Fibroblast of villous mesenchyme (primary cell): Measurements from ENCODE around the gene RIIAD1. TPM values are rescaled to one million over a fixed set of nuclear protein-coding genes. Genes with fewer than 3 reads are reported as not detected.

Experiments
- DNase-seq: peaks from one replicate; pipeline ENCODE4 v3.0.0-alpha.2; 2010; ENCODE audit warnings: low read depth
- H3K4me3 ChIP-seq: 2 replicates; pipeline ENCODE4 v1.5.1; 2011; ENCODE audit warnings: low read depth, mild to moderate bottlenecking, low read length
- total RNA-seq: library from RNA; depleted of rRNA; stranded (reverse); fragments of >200 nt; gene quantifications from 2 replicates; pipeline ENCODE4 v1.2.3, GENCODE V29; 2012
- TF ChIP-seq, protein P1 (sequence below): IDR thresholded peaks from 2 replicates; pipeline ENCODE4 v1.5.1; 2012; ENCODE audit warnings: low read depth, mild to moderate bottlenecking, low read length; ENCODE audit not compliant: insufficient read depth

RIIAD1 gene
- total RNA-seq, 1 donor: not detected

DNA sequence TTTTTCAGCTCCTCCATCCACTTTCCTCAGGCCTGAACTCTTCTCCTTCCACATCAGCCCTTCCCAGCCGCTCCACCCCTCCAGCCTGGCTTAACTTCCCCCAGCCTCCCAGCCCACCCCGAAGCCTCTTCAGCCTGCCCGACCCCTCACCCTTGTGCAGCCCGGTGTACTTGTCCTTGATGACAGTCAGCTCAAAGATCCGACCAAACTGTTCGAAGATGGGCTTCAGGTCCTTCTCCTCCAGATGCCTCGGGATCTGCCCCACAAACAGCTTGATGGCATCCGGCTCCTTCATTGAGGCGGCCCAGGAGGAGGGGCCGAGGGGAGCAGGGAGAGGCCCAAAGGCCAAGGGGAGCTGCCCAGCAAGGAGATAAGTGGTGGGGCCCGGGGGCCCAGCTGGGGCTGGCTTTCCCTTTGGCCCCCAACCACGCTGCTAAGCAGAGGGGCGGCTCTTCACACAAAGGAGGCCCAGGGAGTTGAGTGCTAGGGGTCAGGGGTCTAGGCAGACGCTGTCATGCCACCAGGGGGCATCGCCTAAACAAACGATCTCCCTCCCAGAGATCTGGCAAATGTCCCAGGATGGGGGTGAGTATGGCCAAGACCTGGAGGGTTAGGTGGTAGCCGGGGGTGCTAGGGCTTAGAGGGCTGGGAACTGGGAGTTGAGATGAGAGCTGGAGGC lies 5.5 kb upstream of the RIIAD1 start:
- TF ChIP-seq, protein P1, sequence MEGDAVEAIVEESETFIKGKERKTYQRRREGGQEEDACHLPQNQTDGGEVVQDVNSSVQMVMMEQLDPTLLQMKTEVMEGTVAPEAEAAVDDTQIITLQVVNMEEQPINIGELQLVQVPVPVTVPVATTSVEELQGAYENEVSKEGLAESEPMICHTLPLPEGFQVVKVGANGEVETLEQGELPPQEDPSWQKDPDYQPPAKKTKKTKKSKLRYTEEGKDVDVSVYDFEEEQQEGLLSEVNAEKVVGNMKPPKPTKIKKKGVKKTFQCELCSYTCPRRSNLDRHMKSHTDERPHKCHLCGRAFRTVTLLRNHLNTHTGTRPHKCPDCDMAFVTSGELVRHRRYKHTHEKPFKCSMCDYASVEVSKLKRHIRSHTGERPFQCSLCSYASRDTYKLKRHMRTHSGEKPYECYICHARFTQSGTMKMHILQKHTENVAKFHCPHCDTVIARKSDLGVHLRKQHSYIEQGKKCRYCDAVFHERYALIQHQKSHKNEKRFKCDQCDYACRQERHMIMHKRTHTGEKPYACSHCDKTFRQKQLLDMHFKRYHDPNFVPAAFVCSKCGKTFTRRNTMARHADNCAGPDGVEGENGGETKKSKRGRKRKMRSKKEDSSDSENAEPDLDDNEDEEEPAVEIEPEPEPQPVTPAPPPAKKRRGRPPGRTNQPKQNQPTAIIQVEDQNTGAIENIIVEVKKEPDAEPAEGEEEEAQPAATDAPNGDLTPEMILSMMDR: no peak
- H3K4me3 ChIP-seq: no peak overlapping the region
- DNase-seq: no peak

DNA sequence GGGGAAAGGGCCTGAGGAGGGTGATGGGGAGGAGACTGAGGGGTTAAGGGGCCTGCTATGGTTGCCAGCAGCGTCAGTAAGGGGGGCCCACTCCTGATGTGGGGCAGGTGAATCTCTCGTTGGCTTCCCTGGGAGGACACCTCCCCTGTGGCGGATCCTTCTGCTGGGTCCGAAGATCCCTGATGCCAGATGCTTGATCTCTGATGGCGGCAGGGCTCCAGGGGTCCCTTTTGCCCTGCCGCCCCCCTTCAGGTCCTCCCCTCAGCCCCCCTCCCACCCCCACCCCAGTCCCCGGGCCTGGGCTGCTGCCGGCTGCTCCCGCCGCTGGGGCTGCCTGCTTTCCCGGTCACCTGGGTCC lies 4.9 kb upstream of the RIIAD1 start:
- TF ChIP-seq, protein P1: no peak
- no peak for DNase-seq
- no peak overlapping the region for H3K4me3 ChIP-seq

DNA sequence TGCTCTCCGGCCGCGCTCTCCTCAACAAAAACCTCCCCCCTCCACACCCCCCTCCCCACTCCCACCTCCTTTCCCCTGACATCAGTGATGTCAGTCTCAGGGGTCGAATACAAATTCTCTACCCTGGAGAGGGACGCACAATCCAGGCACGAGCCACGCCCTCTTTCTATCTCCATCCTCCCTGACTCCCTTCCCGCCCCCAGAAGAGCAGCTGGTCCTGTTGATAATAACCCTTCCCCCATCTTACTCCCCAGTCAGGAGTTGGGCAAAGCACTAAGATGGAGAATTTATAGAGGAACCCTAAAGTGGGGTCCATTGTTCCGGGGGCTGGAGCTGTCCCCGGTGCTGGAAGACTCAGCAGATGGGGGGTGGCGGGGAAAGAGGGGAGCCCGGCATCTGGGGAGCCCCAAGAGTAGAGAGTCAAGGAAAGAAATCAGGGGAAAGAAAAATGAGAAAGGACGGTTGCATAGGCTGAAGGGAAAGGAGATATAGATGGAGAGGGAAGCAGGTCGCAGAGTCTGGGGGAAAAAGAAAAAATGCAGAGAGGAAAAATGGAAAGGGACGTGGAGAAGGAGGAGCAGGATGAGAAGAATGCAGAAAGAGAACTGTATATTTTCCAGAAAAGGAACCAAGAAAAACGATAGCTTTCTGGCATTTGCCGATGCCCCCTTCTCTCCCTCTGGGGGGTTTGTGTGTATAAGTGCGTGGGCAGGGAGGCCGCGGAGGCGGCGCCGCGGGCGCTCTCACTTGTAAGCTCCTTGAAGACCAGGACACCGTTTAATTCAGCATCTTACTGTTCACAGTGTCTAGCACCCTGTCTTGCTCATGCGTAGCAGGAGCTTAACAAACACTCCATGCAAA lies 4.3 kb upstream of the RIIAD1 start, which contains the start of gene CELF3:
Gene CELF3, minus strand, starts transcription at position 33 of the 861 bp plus-strand sequence. CDS start 783 bp downstream, outside the sequence.
- TF ChIP-seq, protein P1: no peak
- no peak within 1 kb of the TSS for H3K4me3 ChIP-seq
- peak; percentile 21 for DNase-seq

DNA sequence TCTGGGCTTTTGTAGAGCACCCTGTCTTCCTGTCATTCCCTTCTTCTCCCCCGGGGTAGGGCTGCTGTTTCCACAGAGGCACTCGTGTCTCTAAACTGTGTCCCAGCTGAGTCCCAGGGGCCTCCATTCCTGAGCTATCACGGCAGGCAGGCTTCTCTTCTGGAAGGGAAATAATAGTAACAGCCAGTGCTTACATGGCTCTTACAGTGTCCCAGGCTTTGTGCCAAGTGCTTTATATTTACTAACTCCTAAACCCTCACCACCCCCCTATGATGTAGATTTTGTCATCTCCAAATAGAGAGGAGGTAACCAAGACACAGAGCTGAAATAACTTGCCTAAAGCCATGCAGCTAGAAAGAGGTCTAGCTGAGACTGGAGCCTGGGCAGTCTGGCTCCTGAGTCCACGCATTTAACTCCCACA lies 3.3 kb upstream of the RIIAD1 start:
- no peak for DNase-seq
- H3K4me3 ChIP-seq: no peak overlapping the region
- TF ChIP-seq, protein P1: no peak

DNA sequence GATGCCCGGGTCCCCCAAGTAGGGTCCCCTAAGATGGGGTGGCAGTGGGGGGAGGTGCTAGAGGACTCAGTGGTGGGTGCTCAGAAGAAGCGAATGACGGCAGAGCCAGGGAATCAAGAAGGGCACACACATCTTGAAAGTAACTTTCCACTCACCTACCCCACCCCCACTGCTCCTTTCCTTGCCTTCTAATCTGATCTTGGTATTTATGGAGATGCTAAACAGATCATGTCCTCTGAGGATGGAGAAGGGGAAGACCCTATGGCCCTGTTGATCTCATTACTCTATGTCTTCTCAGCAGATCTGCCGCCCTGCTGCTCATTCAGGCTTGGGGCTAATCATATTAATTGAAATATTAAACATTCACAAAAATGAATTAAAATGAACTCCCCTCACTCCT lies 2.7 kb upstream of the RIIAD1 start:
- TF ChIP-seq, protein P1: no peak
- H3K4me3 ChIP-seq: no peak overlapping the region
- no peak for DNase-seq

DNA sequence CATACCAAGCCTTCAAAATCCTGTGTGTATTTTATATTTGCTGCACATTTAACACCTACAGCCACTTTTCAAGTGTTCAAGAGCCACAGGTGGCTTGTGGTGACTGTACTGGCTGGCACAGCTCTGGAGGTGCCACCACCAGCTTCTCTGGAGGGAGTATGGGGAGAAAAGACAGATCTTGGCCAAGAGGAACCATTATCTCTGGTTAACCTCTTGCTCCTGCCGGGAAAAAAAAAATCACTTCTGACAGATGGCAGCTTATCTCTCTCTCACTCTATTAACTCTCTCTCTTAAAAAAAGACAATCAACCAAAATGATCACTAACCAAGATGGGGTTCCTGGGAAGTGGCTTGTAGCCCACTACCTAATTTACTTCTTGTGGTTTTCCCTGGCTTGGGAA lies 1.2 kb upstream of the RIIAD1 start:
- H3K4me3 ChIP-seq: no peak overlapping the region
- TF ChIP-seq, protein P1: no peak
- no peak for DNase-seq
